ENCODE measurements around the gene MAN2A2. TPM values are rescaled to one million over a fixed set of nuclear protein-coding genes. Genes with fewer than 3 reads are reported as not detected.

The MAN2A2 gene
- total RNA-seq, 2 donors from 2014 or later, result 53.0 to 57.6 TPM

GRCh38 chr15:90968434-90968833, 65.3 kb downstream of the MAN2A2 start:
- no peak for DNase-seq (ENCODE audit: low spot score)
- intact Hi-C loops (cut with DNase I), result no loop called here

GRCh38 chr15:90970274-90970673, 67.2 kb downstream of the MAN2A2 start:
- no peak for DNase-seq (ENCODE audit: low spot score)
- intact Hi-C loops (cut with DNase I), result no loop called here

GRCh38 chr15:90972133-90972532, 69.0 kb downstream of the MAN2A2 start:
- DNase-seq (ENCODE audit: low spot score), result no peak
- intact Hi-C loops (cut with DNase I), result no loop called here

Other genes with a start within 250 kb of the MAN2A2 start
- gene BLM, start 186.0 kb upstream of the MAN2A2 start, total RNA-seq, result 1 to 10 TPM in 1 of 2 donors, under 1 TPM in 1; 1.00 to 3.1 TPM
- gene FURIN, start 34.7 kb upstream of the MAN2A2 start, total RNA-seq, result 10 to 100 TPM; 38.0 to 52.0 TPM
- 10 to 100 TPM; 31.7 to 41.8 TPM for gene FES, start 18.8 kb upstream of the MAN2A2 start, total RNA-seq
- gene HDDC3, start 29.2 kb downstream of the MAN2A2 start, total RNA-seq, result 1 to 10 TPM; 5.9 to 8.6 TPM
- gene UNC45A, start 32.0 kb downstream of the MAN2A2 start, total RNA-seq, result 10 to 100 TPM; 63.6 to 75.8 TPM
- gene RCCD1, start 51.6 kb downstream of the MAN2A2 start, total RNA-seq, result 1 to 10 TPM; 5.1 to 7.4 TPM
- gene PRC1, start 91.2 kb downstream of the MAN2A2 start, total RNA-seq, result 1 to 10 TPM; 6.2 to 7.9 TPM
- gene VPS33B, start 119.3 kb downstream of the MAN2A2 start, total RNA-seq, result 10 to 100 TPM; 10.1 to 14.3 TPM
- gene SV2B, start 197.0 kb downstream of the MAN2A2 start, total RNA-seq, result 1 to 10 TPM; 2.9 to 3.4 TPM

Measured in posterior vena cava (tissue), 2 donors.